HEK293T (cell line): ENCODE data around the gene KCNH4.

Experiments used
- CTCF ChIA-PET: fragments of 350-600 bp; formaldehyde crosslinking; extraction: SDS; loops from one replicate; lab custom pipeline; 2021; ENCODE audit warnings: antibody characterized with exemption, inconsistent platforms; lab: Yijun Ruan, JAX
- POLR2A ChIA-PET: fragments of 350-600 bp; formaldehyde crosslinking; extraction: SDS; loops from one replicate; lab custom pipeline; 2020; ENCODE audit warnings: antibody characterized with exemption, inconsistent platforms; lab: Yijun Ruan, JAX
- DNase-seq: peaks from one replicate; pipeline ENCODE4 v3.0.0; 2012; ENCODE audit warnings: mixed read lengths; ENCODE audit errors: extremely low spot score
- ARNT ChIP-seq: fragments of 450-650 bp; IDR thresholded peaks from 2 replicates; pipeline ENCODE4 v1.6.1; 2017; ENCODE audit warnings: mild to moderate bottlenecking
- BHLHE40 ChIP-seq: fragments of 450-650 bp; IDR thresholded peaks from 2 replicates; pipeline ENCODE4 v1.6.1; 2016; ENCODE audit warnings: mild to moderate bottlenecking, moderate library complexity, borderline replicate concordance
- CTBP1 ChIP-seq: fragments of 450-650 bp; IDR thresholded peaks from 2 replicates; pipeline ENCODE4 v1.6.1; 2016; ENCODE audit warnings: borderline replicate concordance
- ELF4 ChIP-seq: fragments of 450-650 bp; IDR thresholded peaks from 2 replicates; pipeline ENCODE4 v1.6.1; 2017; ENCODE audit warnings: antibody characterized with exemption
- FOXA1 ChIP-seq: fragments of 450-650 bp; IDR thresholded peaks from 2 replicates; pipeline ENCODE4 v1.6.1; 2016; ENCODE audit warnings: mild to moderate bottlenecking
- FOXK2 ChIP-seq: fragments of 450-650 bp; IDR thresholded peaks from 2 replicates; pipeline ENCODE4 v1.6.1; 2016; ENCODE audit warnings: mild to moderate bottlenecking
- FOXM1 ChIP-seq: fragments of 450-650 bp; IDR thresholded peaks from 2 replicates; pipeline ENCODE4 v1.6.1; 2017; ENCODE audit warnings: mild to moderate bottlenecking, borderline replicate concordance
- HDGF ChIP-seq: fragments of 450-650 bp; IDR thresholded peaks from 2 replicates; pipeline ENCODE4 v1.6.1; 2017; ENCODE audit warnings: antibody characterized with exemption, borderline replicate concordance
- L3MBTL2 ChIP-seq: fragments of 450-650 bp; conservative IDR thresholded peaks from 2 replicates; pipeline ENCODE4 v1.6.1; 2016; ENCODE audit warnings: mild to moderate bottlenecking
- LEF1 ChIP-seq: fragments of 450-650 bp; IDR thresholded peaks from 2 replicates; pipeline ENCODE4 v1.6.1; 2017; ENCODE audit warnings: mild to moderate bottlenecking, borderline replicate concordance
- NFRKB ChIP-seq: fragments of 450-650 bp; IDR thresholded peaks from 2 replicates; pipeline ENCODE4 v1.6.1; 2016; ENCODE audit warnings: mild to moderate bottlenecking, moderate library complexity
- PKNOX1 ChIP-seq: fragments of 450-650 bp; IDR thresholded peaks from 2 replicates; pipeline ENCODE4 v1.6.1; 2016
- SP1 ChIP-seq: fragments of 450-650 bp; IDR thresholded peaks from 2 replicates; pipeline ENCODE4 v1.6.1; 2017
- SUZ12 ChIP-seq: fragments of 450-650 bp; IDR thresholded peaks from 2 replicates; pipeline ENCODE4 v1.6.1; 2016; ENCODE audit warnings: mild to moderate bottlenecking
- TARDBP ChIP-seq: fragments of 450-650 bp; IDR thresholded peaks from 2 replicates; pipeline ENCODE4 v1.6.1; 2016
- ZNF384 ChIP-seq: fragments of 450-650 bp; IDR thresholded peaks from 2 replicates; pipeline ENCODE4 v1.6.1; 2016

The KCNH4 gene

GRCh38 chr17:42174126-42174783 lies 6.7 kb downstream of the KCNH4 start:
- no peak for TF ChIP-seq FOXK2
- TF ChIP-seq ELF4 = no peak
- no peak for TF ChIP-seq LEF1
- CTCF ChIA-PET = no interaction called here
- POLR2A ChIA-PET = no interaction called here
- no peak for DNase-seq

GRCh38 chr17:42171831-42172230 lies 9.1 kb downstream of the KCNH4 start:
- TF ChIP-seq SUZ12 (no peak), ELF4 (no peak), FOXM1 (no peak)
- ChIA-PET POLR2A (no interaction called here), CTCF (no interaction called here)
- no peak for DNase-seq

GRCh38 chr17:42169351-42169750 lies 11.6 kb downstream of the KCNH4 start:
- ChIA-PET POLR2A (no interaction called here), CTCF (no interaction called here)
- no peak for DNase-seq
- TF ChIP-seq FOXK2 (no peak), ARNT (no peak), L3MBTL2 (no peak), ELF4 (no peak), PKNOX1 (no peak), ZNF384 (no peak), NFRKB (no peak)

GRCh38 chr17:42167807-42168206 lies 13.1 kb downstream of the KCNH4 start:
- no peak for DNase-seq
- ChIA-PET POLR2A (no interaction called here), CTCF (interaction anchor here (0.6 to 0.9 kb wide), 2 partner anchors 10 to 16 kb away, joined by 3 read pairs; no protein-coding TSS in a partner anchor)
- TF ChIP-seq FOXM1 (no peak), HDGF (no peak), BHLHE40 (no peak), ARNT (no peak), SP1 (no peak), TARDBP (no peak), LEF1 (no peak), CTBP1 (no peak), PKNOX1 (no peak), FOXA1 (no peak), SUZ12 (no peak), NFRKB (no peak)

DNA sequence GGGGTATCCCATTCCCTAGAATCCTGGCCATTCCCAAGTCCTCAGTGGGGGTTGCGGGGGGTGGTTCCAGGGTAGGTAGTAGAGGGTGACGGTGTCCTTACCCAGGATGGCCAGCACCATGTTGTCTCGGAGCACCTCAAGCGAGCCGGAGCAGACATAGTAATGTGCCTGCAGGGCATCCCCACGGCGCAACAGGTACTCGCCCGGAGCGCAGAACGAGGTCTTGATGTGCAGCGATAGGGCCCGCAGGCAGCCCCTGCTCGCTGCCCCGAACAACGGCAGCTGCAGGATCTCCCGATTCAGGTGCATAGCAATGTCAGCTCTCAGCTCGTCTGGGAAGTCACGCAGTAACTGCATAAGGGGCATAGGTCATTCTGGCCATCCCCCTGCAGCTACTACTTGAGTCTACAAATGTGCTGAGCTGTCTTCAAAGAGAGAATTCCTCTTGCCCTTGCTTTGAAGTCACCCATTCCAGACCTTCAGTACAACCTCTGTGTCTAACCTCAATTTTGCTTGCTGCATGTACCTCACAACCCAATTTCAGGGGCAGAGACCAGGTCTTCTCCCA lies 14.7 kb downstream of the KCNH4 start:
- CTCF ChIA-PET = interaction anchor here (0.6 kb wide), 1 partner anchor 98 kb away, joined by 3 read pairs; no protein-coding TSS in a partner anchor
- TF ChIP-seq HDGF = no peak
- no peak for TF ChIP-seq TARDBP
- TF ChIP-seq FOXA1 = no peak
- TF ChIP-seq BHLHE40 = no peak
- no peak for TF ChIP-seq ELF4
- TF ChIP-seq SP1 = no peak
- TF ChIP-seq ARNT = no peak
- POLR2A ChIA-PET = interaction anchor here (0.5 kb wide), 1 partner anchor 18 kb away, joined by 3 read pairs; no protein-coding TSS in a partner anchor
- DNase-seq = no peak

DNA sequence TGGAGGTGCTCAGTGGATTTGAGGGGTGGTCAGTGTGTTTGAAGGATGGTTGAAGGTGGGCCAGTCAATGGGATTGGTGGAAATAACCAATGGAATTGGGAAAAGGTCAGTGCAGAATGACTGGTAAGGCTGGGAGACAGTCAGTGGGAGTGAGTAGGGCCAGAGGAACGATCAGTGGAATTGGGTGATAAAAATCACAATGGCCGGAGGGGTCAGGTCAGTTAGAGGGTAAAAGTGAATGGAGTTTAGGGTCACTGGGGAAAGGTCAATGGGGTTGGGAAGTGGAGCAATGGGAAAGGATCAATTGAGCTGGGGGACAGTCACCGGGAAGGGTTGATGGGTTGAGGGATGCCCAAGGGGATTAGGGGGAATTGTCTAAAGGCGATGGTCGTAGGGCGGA lies 15.2 kb downstream of the KCNH4 start:
- TF ChIP-seq FOXK2 = no peak
- no peak for TF ChIP-seq LEF1
- no peak for TF ChIP-seq BHLHE40
- TF ChIP-seq TARDBP = no peak
- TF ChIP-seq HDGF = no peak
- no peak for TF ChIP-seq NFRKB
- no peak for TF ChIP-seq ZNF384
- no peak for TF ChIP-seq ARNT
- no peak for TF ChIP-seq L3MBTL2
- TF ChIP-seq SUZ12 = no peak
- CTCF ChIA-PET = no interaction called here
- no peak for DNase-seq

DNA sequence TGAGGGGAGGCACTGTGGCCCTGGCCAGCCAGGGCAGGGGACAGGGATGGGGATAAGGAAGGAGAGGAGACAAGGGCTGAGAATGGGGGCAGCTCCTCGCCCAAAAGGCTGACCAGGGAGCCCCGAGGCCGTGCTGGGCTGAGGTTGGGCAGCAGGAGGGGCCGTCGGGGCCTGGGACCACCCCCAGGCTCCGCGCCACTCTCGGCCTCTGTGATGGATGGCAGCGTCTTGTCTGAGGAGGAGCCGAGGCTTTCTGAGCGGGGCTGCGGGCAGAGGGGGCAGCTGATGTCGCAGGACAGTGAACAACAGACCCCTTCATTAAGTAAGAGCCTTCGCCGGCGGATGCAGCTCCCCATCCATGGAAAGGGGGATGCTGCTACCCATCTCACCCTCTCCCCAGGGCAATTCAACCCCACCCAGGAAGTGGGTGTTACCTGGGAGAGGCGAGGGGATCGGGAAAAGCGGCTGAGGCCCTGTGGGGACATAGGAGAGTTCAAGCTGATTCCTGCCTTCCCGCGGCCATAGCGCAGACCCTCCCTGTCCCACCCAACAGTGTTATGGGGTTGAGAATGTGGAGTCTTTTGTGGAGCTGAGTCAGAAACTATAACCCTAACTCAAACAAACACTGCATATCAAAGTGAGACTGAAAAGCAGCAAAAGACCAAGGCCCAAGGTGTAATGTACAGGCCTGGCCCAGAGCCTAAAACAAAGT lies 17.1 kb downstream of the KCNH4 start:
- POLR2A ChIA-PET = no interaction called here
- CTCF ChIA-PET = interaction anchor here (0.9 to 1.3 kb wide), 3 partner anchors 18 to 58 kb away, joined by 4 to 7 read pairs (median 5); partner anchors contain the start of gene KCNH4
- TF ChIP-seq L3MBTL2 (no peak), HDGF (no peak), NFRKB (no peak), SP1 (no peak), TARDBP (no peak), FOXM1 (no peak), ARNT (no peak), FOXA1 (no peak), ELF4 (no peak), LEF1 (no peak), ZNF384 (no peak), PKNOX1 (no peak), BHLHE40 (no peak)
- DNase-seq = no peak

More for the DNA sequence above, 15.2 kb downstream of the KCNH4 start:
- POLR2A ChIA-PET = no interaction called here
